ENCODE data around the gene CYP1A2. TPM values are rescaled to one million over a fixed set of nuclear protein-coding genes. Genes with fewer than 3 reads are reported as not detected.
A peak's percentile ranks its signal among the peaks of the same experiment; 100 is the strongest.

CYP1A2 gene
- total and polyA plus RNA-seq, 2 experiments from 2014 or later: not detected

DNA sequence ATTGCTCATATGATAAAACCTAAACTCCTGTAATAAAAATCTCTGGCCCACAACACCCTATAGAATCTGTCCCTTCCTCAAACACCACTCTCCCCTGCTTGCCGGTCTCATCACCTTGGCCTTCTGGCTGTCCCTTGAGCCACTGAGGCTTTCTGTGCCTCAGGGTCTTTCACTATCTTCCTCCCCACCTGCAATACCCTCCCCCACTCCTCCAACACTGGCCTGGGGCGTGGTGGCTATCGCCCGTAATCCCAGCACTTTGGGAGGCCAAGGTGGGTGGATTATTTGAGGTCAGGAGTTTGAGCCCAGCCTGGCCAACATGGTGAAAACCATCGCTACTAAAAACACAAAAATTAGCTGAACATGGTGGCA lies 29.9 kb downstream of the CYP1A2 start:
- Histone ChIP-seq H3K9me2 (ENCODE audit: insufficient read depth) (no peaks in the 10 kb centered on the region), H4K20me1 (ENCODE audit: insufficient read depth) (no peaks in the 10 kb centered on the region), H3K79me2 (ENCODE audit: insufficient read depth) (peaks cover 13% of the 10 kb centered on the region), H3K4me3 (no peak overlapping the region), H3K4me1 (ENCODE audit: insufficient read depth) (peaks cover 12% of the 10 kb centered on the region), H2AFZ (no peak overlapping the region), H3K36me3 (ENCODE audit: low read depth) (no peaks in the 10 kb centered on the region), H3K9me3 (ENCODE audit: low read depth) (no peaks in the 10 kb centered on the region), H3K27ac (no peak overlapping the region), H3K9ac (no peak overlapping the region), H3F3A (ENCODE audit: insufficient read depth) (no peaks in the 10 kb centered on the region), H3K4me2 (ENCODE audit: unreplicated experiment) (no peak overlapping the region), H3K27me3 (replicated peaks; ENCODE audit: insufficient read depth) (no peaks in the 10 kb centered on the region)
- DNase-seq: no peak
- TF ChIP-seq EZH2 (IDR thresholded peaks at IDR 0.05; ENCODE audit: insufficient read depth, poor library complexity, severe bottlenecking): no peak
- no peak for TF ChIP-seq EZH2phosphoT487 (IDR thresholded peaks at IDR 0.05; ENCODE audit: insufficient read depth, low read depth)
- in situ Hi-C loops (cut with MboI): no loop called here
- 89 to 94% methylated on average over 5 of the region's 5 CpGs for WGBS, 2 experiments (ENCODE audit: low coverage in 1 of 2, low lambda C conversion rate in 2 of 2, missing lambda C conversion rate in 2 of 2)

DNA sequence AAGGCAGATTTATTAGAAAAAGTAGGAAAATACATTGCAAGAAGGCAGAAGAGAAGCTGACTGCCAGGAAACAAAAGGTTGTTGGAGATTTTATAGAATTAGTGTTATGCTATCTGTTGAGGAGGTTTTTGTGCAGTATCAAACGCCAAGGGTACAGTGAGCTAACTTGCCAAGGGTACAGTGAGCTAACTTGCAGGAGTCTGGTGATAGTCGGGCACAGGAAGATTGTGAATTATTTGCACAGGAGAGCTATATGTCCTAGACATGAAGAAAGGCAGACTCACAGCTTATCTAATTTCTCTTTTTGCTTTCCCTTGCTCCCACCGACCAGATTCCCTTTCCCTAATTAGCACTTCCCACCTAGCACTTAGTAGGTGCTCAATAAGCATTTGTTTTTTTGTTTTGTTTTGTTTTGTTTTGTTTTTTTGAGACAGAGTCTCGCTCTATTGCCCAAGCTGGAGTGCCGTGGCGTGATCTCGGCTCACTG lies 30.6 kb downstream of the CYP1A2 start:
- H2AFZ ChIP-seq: no peak overlapping the region
- no peaks in the 10 kb centered on the region for H3K9me3 ChIP-seq (ENCODE audit: low read depth)
- WGBS, 2 experiments (ENCODE audit: low coverage in 1 of 2, low lambda C conversion rate in 2 of 2, missing lambda C conversion rate in 2 of 2): 86 to 87% methylated on average over 7 of the region's 7 CpGs
- H3K9ac ChIP-seq: no peak overlapping the region
- no peaks in the 10 kb centered on the region for H3F3A ChIP-seq (ENCODE audit: insufficient read depth)
- H4K20me1 ChIP-seq (ENCODE audit: insufficient read depth): no peaks in the 10 kb centered on the region
- DNase-seq: no peak
- H3K4me2 ChIP-seq (ENCODE audit: unreplicated experiment): no peak overlapping the region
- in situ Hi-C loops (cut with MboI): no loop called here
- no peak overlapping the region for H3K4me3 ChIP-seq
- TF ChIP-seq EZH2phosphoT487 (IDR thresholded peaks at IDR 0.05; ENCODE audit: insufficient read depth, low read depth): no peak
- no peak for TF ChIP-seq EZH2 (IDR thresholded peaks at IDR 0.05; ENCODE audit: insufficient read depth, poor library complexity, severe bottlenecking)
- no peaks in the 10 kb centered on the region for H3K36me3 ChIP-seq (ENCODE audit: low read depth)
- H3K9me2 ChIP-seq (ENCODE audit: insufficient read depth): no peaks in the 10 kb centered on the region
- H3K27me3 ChIP-seq (replicated peaks; ENCODE audit: insufficient read depth): no peaks in the 10 kb centered on the region
- peaks cover 19% of the 10 kb centered on the region for H3K79me2 ChIP-seq (ENCODE audit: insufficient read depth)
- H3K4me1 ChIP-seq (ENCODE audit: insufficient read depth): peaks cover 18% of the 10 kb centered on the region
- no peak overlapping the region for H3K27ac ChIP-seq

GRCh38 chr15:74780523-74781430 lies 32.1 kb downstream of the CYP1A2 start:
- TF ChIP-seq EZH2phosphoT487 (IDR thresholded peaks at IDR 0.05; ENCODE audit: insufficient read depth, low read depth) (no peak), EZH2 (IDR thresholded peaks at IDR 0.05; ENCODE audit: insufficient read depth, poor library complexity, severe bottlenecking) (no peak)
- Histone ChIP-seq H3F3A (ENCODE audit: insufficient read depth) (no peaks in the 10 kb centered on the region), H4K20me1 (ENCODE audit: insufficient read depth) (no peaks in the 10 kb centered on the region), H3K4me1 (ENCODE audit: insufficient read depth) (peaks cover 19% of the 10 kb centered on the region), H3K36me3 (ENCODE audit: low read depth) (no peaks in the 10 kb centered on the region), H3K27ac (no peak overlapping the region), H3K9ac (peak overlapping the region; percentile 65; the same call in 1 of the 2 replicates), H3K9me2 (ENCODE audit: insufficient read depth) (no peaks in the 10 kb centered on the region), H3K4me2 (ENCODE audit: unreplicated experiment) (peak overlapping the region; percentile 100), H3K4me3 (peak overlapping the region; percentile 87), H3K9me3 (ENCODE audit: low read depth) (no peaks in the 10 kb centered on the region), H3K27me3 (replicated peaks; ENCODE audit: insufficient read depth) (no peaks in the 10 kb centered on the region), H2AFZ (peak overlapping the region; percentile 95), H3K79me2 (ENCODE audit: insufficient read depth) (peaks cover 35% of the 10 kb centered on the region)
- 64 to 65% methylated on average over 16 of the region's 16 CpGs for WGBS, 2 experiments (ENCODE audit: low coverage in 1 of 2, low lambda C conversion rate in 2 of 2, missing lambda C conversion rate in 2 of 2)
- peak; percentile 51 for DNase-seq
- in situ Hi-C loops (cut with MboI): no loop called here

DNA sequence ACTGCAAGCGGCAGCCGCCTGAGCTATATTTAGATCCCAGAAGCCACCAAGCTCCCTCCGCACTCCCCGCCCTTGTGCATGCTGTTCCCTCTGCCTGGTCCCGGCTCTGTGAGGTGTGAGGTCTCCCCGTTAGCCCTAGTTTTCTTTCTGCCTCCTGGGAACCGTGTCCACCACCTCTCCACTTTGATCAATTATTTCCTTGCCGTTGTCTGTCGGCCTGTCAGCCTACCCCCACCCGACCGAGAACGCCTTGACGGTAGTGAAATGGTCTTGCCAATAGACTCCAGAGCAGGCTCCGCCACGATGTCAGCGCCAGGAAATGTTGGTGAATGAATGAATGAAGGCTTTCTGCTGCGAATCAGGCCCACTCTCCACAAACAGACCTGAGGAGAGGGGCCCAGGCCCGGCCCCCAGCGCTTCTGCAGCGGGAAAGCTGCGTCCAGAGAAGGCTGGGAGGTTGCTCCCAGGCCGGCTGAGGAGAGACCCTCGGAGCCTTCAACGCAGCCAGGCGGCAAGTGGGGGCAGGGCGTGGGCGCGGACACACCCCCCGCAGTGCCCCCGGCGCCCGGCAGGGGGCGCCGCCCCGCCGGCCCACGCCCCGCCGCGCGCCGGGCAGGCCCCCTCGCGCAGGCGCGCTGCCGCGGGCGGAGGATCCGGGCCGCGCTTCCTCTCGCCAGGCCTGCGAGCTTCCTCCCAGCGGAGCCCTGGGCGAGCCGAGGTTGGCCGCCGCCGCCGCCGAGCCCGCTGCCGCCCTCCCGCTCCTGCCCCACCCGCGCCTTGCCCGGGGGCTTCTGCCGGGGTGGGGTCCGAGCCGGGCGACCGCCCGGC lies 33.0 kb downstream of the CYP1A2 start, which contains the start of gene CSK:
Gene CSK, plus strand, starts transcription at position 650 of the 828 bp plus-strand sequence. CDS start 16,218 bp downstream, outside the sequence.
- DNase-seq: peak; percentile 89
- 1% methylated on average over 38 to 45 of the region's 74 CpGs for WGBS, 2 experiments (ENCODE audit: low coverage in 1 of 2, low lambda C conversion rate in 2 of 2, missing lambda C conversion rate in 2 of 2)
- TF ChIP-seq EZH2phosphoT487 (IDR thresholded peaks at IDR 0.05; ENCODE audit: insufficient read depth, low read depth) (no peak), EZH2 (IDR thresholded peaks at IDR 0.05; ENCODE audit: insufficient read depth, poor library complexity, severe bottlenecking) (no peak)

More for the DNA sequence above, 33.0 kb downstream of the CYP1A2 start, which contains the start of gene CSK:
- Histone ChIP-seq H3K36me3 (ENCODE audit: low read depth) (no peaks in the 10 kb centered on the region), H3K79me2 (ENCODE audit: insufficient read depth) (peaks cover 43% of the 10 kb centered on the region), H3K9me3 (ENCODE audit: low read depth) (no peaks in the 10 kb centered on the region), H2AFZ (peak within 1 kb of the TSS; percentile 95), H3K9me2 (ENCODE audit: insufficient read depth) (no peaks in the 10 kb centered on the region), H3K9ac (peak within 1 kb of the TSS; percentile 78), H3K4me2 (ENCODE audit: unreplicated experiment) (peak within 1 kb of the TSS; percentile 100), H3K4me1 (ENCODE audit: insufficient read depth) (peaks cover 20% of the 10 kb centered on the region), H3K27me3 (replicated peaks; ENCODE audit: insufficient read depth) (no peaks in the 10 kb centered on the region), H4K20me1 (ENCODE audit: insufficient read depth) (no peaks in the 10 kb centered on the region), H3F3A (ENCODE audit: insufficient read depth) (no peaks in the 10 kb centered on the region), H3K4me3 (peak within 1 kb of the TSS; percentile 87), H3K27ac (no peak within 1 kb of the TSS)
- in situ Hi-C loops (cut with MboI): no loop called here

Measured in GM23248 (cell line).